Fibroblast of lung (primary cell): Measurements from ENCODE around the gene PRR3. TPM values are rescaled to one million over a fixed set of nuclear protein-coding genes. Genes with fewer than 3 reads are reported as not detected.
A peak's percentile ranks its signal among the peaks of the same experiment; 100 is the strongest.

ENCODE experiments used
- DNase-seq, 2 donors: peaks; one replicate each; pipeline versions ENCODE4 v3.0.0 to v3.0.0-alpha.2; 2010; ENCODE audit warnings: low read depth in 2 of 2
- H2AFZ ChIP-seq: 2 replicates; pipeline ENCODE4 v1.5.1; 2012; ENCODE audit warnings: low read length, control low read depth, inconsistent platforms
- H3K27ac ChIP-seq: 2 replicates; pipeline ENCODE4 v1.5.1; 2011; ENCODE audit warnings: low read length, control low read depth; ENCODE audit not compliant: insufficient read depth
- H3K27me3 ChIP-seq: 2 replicates; pipeline ENCODE4 v1.5.1; 2011; ENCODE audit warnings: mild to moderate bottlenecking, low read length; ENCODE audit not compliant: control insufficient read depth, insufficient read depth
- H3K36me3 ChIP-seq: 2 replicates; pipeline ENCODE4 v1.5.1; 2011; ENCODE audit warnings: low read length; ENCODE audit not compliant: control insufficient read depth, insufficient read depth
- H3K4me1 ChIP-seq: 2 replicates; pipeline ENCODE4 v1.5.1; 2011; ENCODE audit warnings: low read length; ENCODE audit not compliant: control insufficient read depth, insufficient read depth; ENCODE audit errors: extremely low read depth
- H3K4me2 ChIP-seq: 2 replicates; pipeline ENCODE4 v1.5.1; 2011; ENCODE audit warnings: low read length, control low read depth; ENCODE audit not compliant: insufficient read depth; ENCODE audit errors: extremely low read depth
- H3K4me3 ChIP-seq, 4 experiments: fragments of 200-600 bp in 1 of 4; sonication (generic) in 1 of 4; replicated peaks in 1 of 4; 2 replicates each; pipeline ENCODE4 v1.5.1; 2011 to 2016; ENCODE audit warnings: low read length in 4 of 4, low read depth in 3 of 4, mild to moderate bottlenecking in 3 of 4, control low read depth in 2 of 4, inconsistent platforms in 1 of 4, mixed read lengths in 1 of 4; ENCODE audit not compliant: insufficient read depth in 1 of 4; ENCODE audit errors: control extremely low read depth in 1 of 4
- H3K79me2 ChIP-seq: 2 replicates; pipeline ENCODE4 v1.5.1; 2012; ENCODE audit warnings: mild to moderate bottlenecking, low read length, inconsistent platforms; ENCODE audit not compliant: control insufficient read depth, insufficient read depth
- H3K9ac ChIP-seq: 2 replicates; pipeline ENCODE4 v1.5.1; 2011; ENCODE audit warnings: mild to moderate bottlenecking, low read length, control low read depth; ENCODE audit not compliant: insufficient read depth
- H3K9me3 ChIP-seq: 2 replicates; pipeline ENCODE4 v1.5.1; 2012; ENCODE audit warnings: low read depth, low read length; ENCODE audit not compliant: control insufficient read depth, insufficient read depth
- H4K20me1 ChIP-seq: 2 replicates; pipeline ENCODE4 v1.5.1; 2011; ENCODE audit warnings: low read length; ENCODE audit not compliant: control insufficient read depth, insufficient read depth; ENCODE audit errors: extremely low read depth
- CTCF ChIP-seq, 2 donors: IDR thresholded peaks in 1 of 2; conservative IDR thresholded peaks in 1 of 2; 1 replicate in 1 of 2; 2 replicates in 1 of 2; pipeline ENCODE4 v1.5.1; 2011 to 2012; ENCODE audit warnings: low read length in 2 of 2, control low read depth in 1 of 2, inconsistent platforms in 1 of 2, low read depth in 1 of 2, mild to moderate bottlenecking in 1 of 2
- EZH2 ChIP-seq: IDR thresholded peaks from 2 replicates; pipeline ENCODE4 v1.5.1; 2012; ENCODE audit warnings: low read length, control low read depth, mild to moderate bottlenecking; ENCODE audit errors: missing control alignments
- polyA plus RNA-seq, 2 donors: library from polyadenylated mRNA; depleted of rRNA in 1 of 2; stranded (reverse) in 1 of 2; unstranded in 1 of 2; fragments of >200 nt; gene quantifications; 2 replicates each; pipeline ENCODE4 v1.2.1, GENCODE V29; 2011 to 2012; ENCODE audit warnings: missing spikeins in 1 of 2
- total RNA-seq: library from RNA; depleted of rRNA; stranded (reverse); fragments of >200 nt; gene quantifications from 2 replicates; pipeline ENCODE4 v1.2.1, GENCODE V29; 2014

The PRR3 gene
- total and polyA plus RNA-seq, 2 donors (not counting 1 experiment from before 2014, with no cell fraction given) = 6.6 to 19.0 TPM

GRCh38 chr6:30554962-30555815 lies 1.9 kb upstream of the PRR3 start:
- H3K79me2 ChIP-seq = peaks cover 16% of the 10 kb centered on the region

GRCh38 chr6:30555816-30556065 lies 1.4 kb upstream of the PRR3 start:
- H2AFZ ChIP-seq = peak overlapping the region; percentile 85
- H3K79me2 ChIP-seq = peaks cover 16% of the 10 kb centered on the region
- H3K36me3 ChIP-seq = peaks cover 18% of the 10 kb centered on the region
- DNase-seq = no peak
- H3K27ac ChIP-seq = peak overlapping the region; percentile 99
- H3K4me1 ChIP-seq = no peaks in the 10 kb centered on the region
- H3K4me2 ChIP-seq = peak overlapping the region; percentile 82
- no peak for TF ChIP-seq CTCF (conservative IDR thresholded peaks at IDR 0.05 in 1 of 2, IDR thresholded peaks at IDR 0.05 in 1 of 2; ENCODE audit: low read depth in 1 of 2, low read length in 2 of 2)
- no peak for TF ChIP-seq EZH2
- H3K9me3 ChIP-seq = no peaks in the 10 kb centered on the region
- H3K9ac ChIP-seq = peak overlapping the region; percentile 98
- H3K27me3 ChIP-seq = no peaks in the 10 kb centered on the region
- peak overlapping the region; percentile 89 to 100 (median 93) for H3K4me3 ChIP-seq
- H4K20me1 ChIP-seq = no peaks in the 10 kb centered on the region

More at GRCh38 chr6:30554962-30555815, 1.9 kb upstream of the PRR3 start:
- peak overlapping the region; percentile 85 for H2AFZ ChIP-seq
- peaks cover 18% of the 10 kb centered on the region for H3K36me3 ChIP-seq
- peak overlapping the region; percentile 89 to 100 (median 93) for H3K4me3 ChIP-seq
- no peak for TF ChIP-seq EZH2
- TF ChIP-seq CTCF (conservative IDR thresholded peaks at IDR 0.05 in 1 of 2, IDR thresholded peaks at IDR 0.05 in 1 of 2; ENCODE audit: low read depth in 1 of 2, low read length in 2 of 2) = no peak
- peak overlapping the region; percentile 99 for H3K27ac ChIP-seq
- no peaks in the 10 kb centered on the region for H3K9me3 ChIP-seq
- H3K9ac ChIP-seq = peak overlapping the region; percentile 98
- H3K4me1 ChIP-seq = no peaks in the 10 kb centered on the region
- no peaks in the 10 kb centered on the region for H3K27me3 ChIP-seq
- peak overlapping the region; percentile 82 for H3K4me2 ChIP-seq
- no peaks in the 10 kb centered on the region for H4K20me1 ChIP-seq
- peak; percentile 44 for DNase-seq

- Histone ChIP-seq H3K4me3 (peak within 1 kb of the TSS; percentile 89 to 100 (median 93)), H2AFZ (peak within 1 kb of the TSS; percentile 85), H4K20me1 (no peaks in the 10 kb centered on the region), H3K9me3 (no peaks in the 10 kb centered on the region), H3K27ac (peak within 1 kb of the TSS; percentile 99), H3K9ac (peak within 1 kb of the TSS; percentile 98), H3K79me2 (peaks cover 16% of the 10 kb centered on the region), H3K27me3 (no peaks in the 10 kb centered on the region), H3K4me1 (no peaks in the 10 kb centered on the region), H3K4me2 (peak within 1 kb of the TSS; percentile 93), H3K36me3 (peaks cover 15% of the 10 kb centered on the region)
- peak; percentile 85 to 91 for DNase-seq
- TF ChIP-seq EZH2 (no peak), CTCF (conservative IDR thresholded peaks at IDR 0.05 in 1 of 2, IDR thresholded peaks at IDR 0.05 in 1 of 2; ENCODE audit: low read depth in 1 of 2, low read length in 2 of 2) (no peak)
Measured at GRCh38 chr6:30556066-30556905, 809 bp upstream of the PRR3 start, which contains the start of gene GNL1. TSS of gene GNL1 (minus strand) at chr6:30556489. CDS start at chr6:30556203, 286 bp downstream.
